ENCODE results near the gene OLFM1. TPM values are rescaled to one million over a fixed set of nuclear protein-coding genes. Genes with fewer than 3 reads are reported as not detected.

The OLFM1 gene
- total and polyA plus RNA-seq, 7 donors = 4.8 to 23.1 (median 11.2) TPM

DNA sequence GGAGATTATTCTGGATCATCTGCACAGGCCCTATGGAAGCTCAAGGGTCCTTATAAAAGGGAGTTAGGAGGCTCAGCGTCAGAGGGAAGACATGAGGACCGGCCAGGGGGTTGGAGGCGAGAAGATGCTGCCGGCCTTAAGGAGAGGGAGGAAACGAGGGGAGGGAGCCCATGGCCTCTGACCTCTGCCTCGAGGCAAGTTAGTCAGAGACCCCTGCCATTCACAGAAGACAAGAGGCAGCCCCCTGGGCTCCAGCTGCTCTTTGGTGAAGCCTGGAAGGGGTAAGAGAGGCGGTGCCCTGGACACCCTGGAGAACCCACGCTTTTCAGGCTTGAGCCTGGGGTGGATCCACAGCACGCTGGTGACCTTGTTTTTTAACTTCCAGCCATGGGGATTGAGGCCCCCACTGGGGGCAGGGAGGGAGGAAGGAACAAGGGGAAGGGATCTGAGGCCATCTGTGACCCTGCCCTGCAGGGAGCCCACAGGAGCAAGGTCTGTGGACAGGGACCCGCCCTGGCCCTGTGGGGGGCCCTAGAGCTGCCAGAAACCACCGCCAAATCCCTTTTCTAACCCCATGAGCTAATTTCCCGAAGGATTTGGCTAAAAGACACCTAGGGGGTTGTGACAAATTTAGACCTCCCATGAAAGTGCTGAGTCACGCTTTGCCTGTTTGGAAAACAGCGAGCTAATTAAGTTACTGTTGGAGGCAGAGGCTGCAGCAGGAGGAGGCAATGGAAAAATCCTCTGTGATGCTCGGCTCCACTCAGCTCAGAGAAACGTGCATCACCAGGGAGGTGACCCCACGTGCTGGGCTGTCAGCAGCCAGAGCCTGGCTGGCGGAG, 49.7 kb downstream of the OLFM1 start:
- Histone ChIP-seq H3K36me3 (ENCODE audit: insufficient read depth in 1 of 2, low read depth in 1 of 2) (no peaks in the 10 kb centered on the region), H3K9me3 (no peaks in the 10 kb centered on the region), H3K27ac (no peak overlapping the region), H3K4me3 (no peak overlapping the region), H3K4me1 (peaks cover 14% of the 10 kb centered on the region), H3K27me3 (ENCODE audit: insufficient read depth in 3 of 3, low read length in 2 of 3) (no peaks in the 10 kb centered on the region)
- TF ChIP-seq, protein P1, sequence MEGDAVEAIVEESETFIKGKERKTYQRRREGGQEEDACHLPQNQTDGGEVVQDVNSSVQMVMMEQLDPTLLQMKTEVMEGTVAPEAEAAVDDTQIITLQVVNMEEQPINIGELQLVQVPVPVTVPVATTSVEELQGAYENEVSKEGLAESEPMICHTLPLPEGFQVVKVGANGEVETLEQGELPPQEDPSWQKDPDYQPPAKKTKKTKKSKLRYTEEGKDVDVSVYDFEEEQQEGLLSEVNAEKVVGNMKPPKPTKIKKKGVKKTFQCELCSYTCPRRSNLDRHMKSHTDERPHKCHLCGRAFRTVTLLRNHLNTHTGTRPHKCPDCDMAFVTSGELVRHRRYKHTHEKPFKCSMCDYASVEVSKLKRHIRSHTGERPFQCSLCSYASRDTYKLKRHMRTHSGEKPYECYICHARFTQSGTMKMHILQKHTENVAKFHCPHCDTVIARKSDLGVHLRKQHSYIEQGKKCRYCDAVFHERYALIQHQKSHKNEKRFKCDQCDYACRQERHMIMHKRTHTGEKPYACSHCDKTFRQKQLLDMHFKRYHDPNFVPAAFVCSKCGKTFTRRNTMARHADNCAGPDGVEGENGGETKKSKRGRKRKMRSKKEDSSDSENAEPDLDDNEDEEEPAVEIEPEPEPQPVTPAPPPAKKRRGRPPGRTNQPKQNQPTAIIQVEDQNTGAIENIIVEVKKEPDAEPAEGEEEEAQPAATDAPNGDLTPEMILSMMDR (IDR thresholded peaks at IDR 0.05) = no peak
- no peak for DNase-seq
- intact Hi-C loops (cut with DNase I) = no loop called here
- peak in 1 of 4 donors; percentile 36 for ATAC-seq
- 35 to 43% (median 37%) methylated on average over 15 to 18 of the region's 18 CpGs for WGBS, 3 donors

DNA sequence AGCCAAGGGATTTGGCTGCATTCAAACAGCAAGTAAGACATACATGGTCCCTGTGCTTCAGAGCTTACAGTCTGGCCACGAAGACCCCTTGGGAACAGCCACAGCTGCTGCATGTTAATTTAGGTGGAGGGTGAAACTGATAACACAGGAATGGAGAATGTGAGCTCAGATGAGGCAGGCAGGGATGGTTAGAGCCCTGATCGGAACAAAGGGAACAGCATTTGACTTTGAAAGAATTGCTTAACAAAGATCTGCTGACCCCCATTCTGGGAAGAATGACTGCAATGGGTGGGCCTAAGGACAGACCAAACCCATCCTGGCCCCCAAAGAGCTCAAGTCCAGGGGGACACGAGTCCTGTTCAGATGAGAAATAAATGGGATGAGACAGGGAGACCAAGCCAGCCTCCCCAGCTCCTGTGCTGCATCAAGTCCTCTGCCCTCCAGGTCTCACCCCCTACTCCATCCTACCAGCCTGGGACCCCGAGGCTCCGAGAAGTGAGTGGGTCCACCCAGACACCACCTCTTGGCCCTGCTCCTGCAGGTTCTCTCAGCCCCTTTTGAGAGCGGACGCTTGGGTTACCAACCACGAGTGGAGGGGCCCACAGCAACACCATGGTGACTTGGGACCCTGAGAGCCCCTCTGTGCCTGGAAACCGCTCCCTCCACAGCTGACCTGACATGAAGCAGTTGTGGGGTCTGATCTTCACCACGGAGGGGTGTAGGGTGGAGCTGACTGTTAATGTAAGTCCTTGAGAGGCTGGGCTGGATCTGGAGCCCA, 50.8 kb downstream of the OLFM1 start:
- DNase-seq (no peak), ATAC-seq (no peak)
- H3K4me1 ChIP-seq = peaks cover 14% of the 10 kb centered on the region
- intact Hi-C loops (cut with DNase I) = no loop called here
- H3K27me3 ChIP-seq (ENCODE audit: insufficient read depth in 3 of 3, low read length in 2 of 3) = peaks cover 0 to 2% (median 0%) of the 10 kb centered on the region in 3 donors
- no peaks in the 10 kb centered on the region for H3K9me3 ChIP-seq
- 88 to 90% (median 89%) methylated on average over 10 of the region's 10 CpGs for WGBS, 3 donors
- no peak overlapping the region for H3K27ac ChIP-seq
- no peak overlapping the region for H3K4me3 ChIP-seq
- no peaks in the 10 kb centered on the region for H3K36me3 ChIP-seq (ENCODE audit: insufficient read depth in 1 of 2, low read depth in 1 of 2)
- TF ChIP-seq, protein P1 (IDR thresholded peaks at IDR 0.05) = no peak

DNA sequence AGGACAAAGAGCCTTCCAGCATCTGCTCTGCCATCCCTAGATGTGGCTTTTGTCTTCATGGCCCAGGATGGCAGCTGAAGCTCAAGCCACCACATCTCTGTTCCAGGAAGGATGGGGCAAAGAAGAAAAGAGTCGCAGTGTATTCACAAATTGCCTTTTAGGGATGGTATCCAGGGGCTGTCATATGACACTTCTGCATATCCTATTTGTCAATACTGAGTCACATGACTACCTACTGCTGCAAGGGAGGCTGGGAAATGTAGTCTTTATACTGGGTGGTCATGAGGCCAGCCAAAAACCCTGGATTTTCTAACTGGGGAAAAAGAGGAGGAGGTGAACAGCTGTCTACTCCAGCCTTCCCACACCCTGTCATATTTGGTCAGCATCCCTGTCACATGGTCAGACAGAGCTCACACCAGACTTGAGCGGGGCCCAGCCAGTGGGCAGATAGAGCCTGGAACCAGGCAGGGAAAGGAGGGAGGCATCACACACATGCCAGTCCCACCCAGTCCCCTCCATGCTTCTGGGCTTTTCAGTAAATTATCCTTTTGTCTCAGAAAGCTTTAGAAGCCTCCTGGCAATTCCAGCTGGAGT, 52.0 kb downstream of the OLFM1 start:
- no peak for DNase-seq
- H3K4me1 ChIP-seq = peaks cover 14% of the 10 kb centered on the region
- no peak overlapping the region for H3K4me3 ChIP-seq
- WGBS, 3 donors = 69 to 79% (median 71%) methylated on average over 2 of the region's 2 CpGs
- no peaks in the 10 kb centered on the region for H3K36me3 ChIP-seq (ENCODE audit: insufficient read depth in 1 of 2, low read depth in 1 of 2)
- intact Hi-C loops (cut with DNase I) = no loop called here
- peak; percentile 47 to 64 (median 51) for ATAC-seq
- H3K9me3 ChIP-seq = no peaks in the 10 kb centered on the region
- TF ChIP-seq, protein P1 (IDR thresholded peaks at IDR 0.05) = no peak
- peaks cover 0 to 5% (median 0%) of the 10 kb centered on the region in 3 donors for H3K27me3 ChIP-seq (ENCODE audit: insufficient read depth in 3 of 3, low read length in 2 of 3)
- H3K27ac ChIP-seq = no peak overlapping the region

DNA sequence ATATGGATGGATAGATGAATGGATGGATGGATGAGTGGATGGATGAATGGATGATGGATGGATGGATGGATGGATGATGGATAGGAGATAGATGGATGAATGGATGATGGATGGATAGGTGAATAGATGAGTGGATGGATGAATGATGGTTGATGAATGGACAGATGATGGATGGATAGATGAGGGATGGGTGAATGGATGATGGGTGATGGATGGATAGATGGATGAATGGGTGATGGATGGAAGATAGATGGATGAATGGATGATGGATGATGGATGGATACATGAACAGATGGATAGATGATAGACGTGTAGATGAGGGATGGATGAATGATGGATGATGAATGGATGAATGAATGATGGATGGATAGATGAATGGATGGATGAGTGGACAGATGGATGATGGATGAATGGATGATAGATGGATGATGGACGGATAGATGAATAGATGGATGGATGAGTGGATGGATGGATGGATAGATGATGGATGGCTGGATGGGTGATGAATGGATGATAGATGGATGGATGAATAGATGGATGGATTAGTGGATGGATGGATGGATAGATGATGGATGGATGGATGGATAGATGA, 53.8 kb downstream of the OLFM1 start:
- TF ChIP-seq, protein P1 (IDR thresholded peaks at IDR 0.05) = no peak
- whole genome bisulfite sequencing, 3 donors = 93 to 95% (median 95%) methylated on average over 2 of the region's 2 CpGs

More for the DNA sequence above, 53.8 kb downstream of the OLFM1 start:
- no peaks in the 10 kb centered on the region for H3K9me3 ChIP-seq
- H3K27ac ChIP-seq = no peak overlapping the region
- H3K27me3 ChIP-seq (ENCODE audit: insufficient read depth in 3 of 3, low read length in 2 of 3) = peaks cover 0 to 21% (median 0%) of the 10 kb centered on the region in 3 donors
- DNase-seq (no peak), ATAC-seq (no peak)
- no peaks in the 10 kb centered on the region for H3K36me3 ChIP-seq (ENCODE audit: insufficient read depth in 1 of 2, low read depth in 1 of 2)
- intact Hi-C loops (cut with DNase I) = no loop called here
- peaks cover 14% of the 10 kb centered on the region for H3K4me1 ChIP-seq
- no peak overlapping the region for H3K4me3 ChIP-seq

Data from psoas muscle (tissue), 8 donors.